IMR-90 (cell line): ENCODE measurements around the gene AKR1D1. TPM values are rescaled to one million over a fixed set of nuclear protein-coding genes. Genes with fewer than 3 reads are reported as not detected.

Source experiments
- ATAC-seq: fragments of 200-7000 bp; cut with Tn5 transposase; 2 replicates; pipeline ENCODE4 v1.9.1; 2020; ENCODE audit warnings: low read depth, mild to moderate bottlenecking, moderate library complexity
- BruUV-seq: library from RNA; stranded (reverse); fragments of 400-500 nt; replicated peaks from 2 replicates; lab custom pipeline; 2021; lab: Mats Ljungman, UMichigan
- CTCF ChIA-PET: fragments of 300-600 bp; formaldehyde crosslinking; extraction: SDS; loops from one replicate; lab custom pipeline; 2021; ENCODE audit warnings: antibody characterized with exemption; lab: Yijun Ruan, JAX
- POLR2A ChIA-PET: fragments of 300-600 bp; sonication (Branson Sonifier 250); formaldehyde crosslinking; loops from one replicate; lab custom pipeline; 2022; ENCODE audit warnings: antibody characterized with exemption; ENCODE audit not compliant: unreplicated experiment; lab: Charles Lee
- DNase-seq: peaks from one replicate; pipeline ENCODE4 v3.0.0; 2013
- H2AFZ ChIP-seq: replicated peaks from 2 replicates; pipeline ENCODE3; 2013; ENCODE audit warnings: low read length, mild to moderate bottlenecking; ENCODE audit not compliant: poor library complexity
- H2AK5ac ChIP-seq: 2 replicates; pipeline ENCODE4 v1.6.1; 2013; ENCODE audit warnings: low read depth, low read length, inconsistent platforms
- H2AK9ac ChIP-seq: replicated peaks from 2 replicates; pipeline ENCODE3; 2013; ENCODE audit warnings: mild to moderate bottlenecking, low read depth, low read length, moderate library complexity; ENCODE audit not compliant: poor library complexity
- H2BK120ac ChIP-seq: 2 replicates; pipeline ENCODE4 v1.6.1; 2013; ENCODE audit warnings: low read depth, low read length, inconsistent platforms
- H2BK15ac ChIP-seq: 3 replicates; pipeline ENCODE4 v1.6.1; 2013; ENCODE audit warnings: low read depth, low read length, inconsistent platforms
- H2BK20ac ChIP-seq: 2 replicates; pipeline ENCODE4 v1.6.1; 2013; ENCODE audit warnings: low read depth, mild to moderate bottlenecking, inconsistent platforms, low read length, moderate library complexity
- H2BK5ac ChIP-seq: 2 replicates; pipeline ENCODE4 v1.6.1; 2013; ENCODE audit warnings: mild to moderate bottlenecking, low read depth, low read length, inconsistent platforms; ENCODE audit not compliant: poor library complexity, severe bottlenecking
- H3K14ac ChIP-seq: replicated peaks from 2 replicates; pipeline ENCODE4 v1.6.1; 2013; ENCODE audit warnings: low read depth, low read length, inconsistent platforms
- H3K18ac ChIP-seq: 2 replicates; pipeline ENCODE4 v1.6.1; 2013; ENCODE audit warnings: low read depth, low read length, control low read depth
- H3K23ac ChIP-seq: 2 replicates; pipeline ENCODE4 v1.6.1; 2013; ENCODE audit warnings: low read depth, low read length, inconsistent platforms
- H3K27ac ChIP-seq: 2 replicates; pipeline ENCODE4 v1.5.1; 2013; ENCODE audit warnings: mild to moderate bottlenecking, control low read depth, low read length; ENCODE audit not compliant: insufficient read depth
- H3K27me3 ChIP-seq: 2 replicates; pipeline ENCODE4 v1.6.1; 2013; ENCODE audit warnings: low read length; ENCODE audit not compliant: control insufficient read depth, insufficient read depth
- H3K36me3 ChIP-seq: 2 replicates; pipeline ENCODE4 v1.6.1; 2013; ENCODE audit warnings: low read length, mixed read lengths; ENCODE audit not compliant: control insufficient read depth, insufficient read depth
- H3K4ac ChIP-seq: 2 replicates; pipeline ENCODE4 v1.6.1; 2013; ENCODE audit warnings: low read depth, low read length, inconsistent platforms
- H3K4me1 ChIP-seq: 2 replicates; pipeline ENCODE4 v1.6.1; 2013; ENCODE audit warnings: low read length, mixed read lengths; ENCODE audit not compliant: control insufficient read depth, insufficient read depth
- H3K4me2 ChIP-seq: 2 replicates; pipeline ENCODE4 v1.6.1; 2013; ENCODE audit warnings: low read depth, mild to moderate bottlenecking, control low read depth, low read length, moderate library complexity
- H3K4me3 ChIP-seq: 2 replicates; pipeline ENCODE4 v1.5.1; 2013; ENCODE audit warnings: low read depth, mild to moderate bottlenecking, control low read depth, low read length, moderate library complexity; ENCODE audit not compliant: insufficient read depth
- H3K56ac ChIP-seq: 2 replicates; pipeline ENCODE4 v1.6.1; 2013; ENCODE audit warnings: low read length, inconsistent platforms; ENCODE audit not compliant: insufficient read depth; ENCODE audit errors: extremely low read depth
- H3K79me1 ChIP-seq, 2 experiments: 2 replicates each; pipeline ENCODE4 v1.6.1; 2013; ENCODE audit warnings: low read length in 2 of 2, inconsistent platforms in 1 of 2, low read depth in 1 of 2
- H3K9ac ChIP-seq: 2 replicates; pipeline ENCODE4 v1.6.1; 2013; ENCODE audit warnings: low read depth, low read length, control low read depth
- H3K9me1 ChIP-seq: 2 replicates; pipeline ENCODE4 v1.6.1; 2013; ENCODE audit warnings: low read length, inconsistent platforms; ENCODE audit not compliant: insufficient read depth
- H3K9me3 ChIP-seq: 2 replicates; pipeline ENCODE4 v1.6.1; 2013; ENCODE audit warnings: low read length; ENCODE audit not compliant: control insufficient read depth, insufficient read depth
- H4K20me1 ChIP-seq: 2 replicates; pipeline ENCODE4 v1.6.1; 2013; ENCODE audit warnings: low read length, inconsistent platforms; ENCODE audit not compliant: insufficient read depth
- H4K5ac ChIP-seq: 2 replicates; pipeline ENCODE4 v1.6.1; 2013; ENCODE audit warnings: mild to moderate bottlenecking, low read depth, low read length, control low read depth
- H4K8ac ChIP-seq, 2 experiments: 2 replicates each; pipeline ENCODE4 v1.6.1; 2013; ENCODE audit warnings: low read depth in 2 of 2, low read length in 2 of 2, control low read depth in 1 of 2, inconsistent platforms in 1 of 2
- H4K91ac ChIP-seq: 2 replicates; pipeline ENCODE4 v1.6.1; 2013; ENCODE audit warnings: low read depth, low read length, inconsistent platforms; ENCODE audit not compliant: insufficient read depth
- BHLHE40 ChIP-seq: fragments of 150-350 bp; IDR thresholded peaks from 2 replicates; pipeline ENCODE4 v1.6.1; 2016; ENCODE audit warnings: mild to moderate bottlenecking, low read depth, low read length
- CEBPB ChIP-seq: IDR thresholded peaks from 2 replicates; pipeline ENCODE4 v1.6.1; 2012; ENCODE audit warnings: low read depth, low read length, improper control_type of control experiment
- CHD1 ChIP-seq: IDR thresholded peaks from 2 replicates; pipeline ENCODE4 v1.6.1; 2012; ENCODE audit warnings: low read depth, low read length, improper control_type of control experiment
- CTCF ChIP-seq: conservative IDR thresholded peaks from 2 replicates; pipeline ENCODE4 v1.5.1; 2012; ENCODE audit warnings: mild to moderate bottlenecking, low read depth, low read length, improper control_type of control experiment
- ELK1 ChIP-seq: fragments of 150-350 bp; IDR thresholded peaks from 2 replicates; pipeline ENCODE4 v1.6.1; 2016; ENCODE audit warnings: low read depth, mild to moderate bottlenecking, low read length, moderate library complexity, borderline replicate concordance
- FOS ChIP-seq: fragments of 150-350 bp; IDR thresholded peaks from 2 replicates; pipeline ENCODE4 v1.6.1; 2016; ENCODE audit warnings: low read depth, low read length
- MAFK ChIP-seq: IDR thresholded peaks from 2 replicates; pipeline ENCODE4 v1.6.1; 2012; ENCODE audit warnings: low read depth, low read length, improper control_type of control experiment
- MAZ ChIP-seq: IDR thresholded peaks from 2 replicates; pipeline ENCODE4 v1.6.1; 2012; ENCODE audit warnings: low read depth, mild to moderate bottlenecking, low read length, improper control_type of control experiment, moderate library complexity, borderline replicate concordance
- MXI1 ChIP-seq: IDR thresholded peaks from 2 replicates; pipeline ENCODE4 v1.6.1; 2012; ENCODE audit warnings: low read depth, mild to moderate bottlenecking, low read length, moderate library complexity, borderline replicate concordance
- NFE2L2 ChIP-seq: fragments of 150-350 bp; IDR thresholded peaks from 2 replicates; pipeline ENCODE4 v1.6.1; 2016; ENCODE audit warnings: low read depth, mild to moderate bottlenecking, low read length
- POLR2A ChIP-seq: IDR thresholded peaks from 2 replicates; pipeline ENCODE4 v1.6.1; 2012; ENCODE audit warnings: mild to moderate bottlenecking, low read depth, low read length
- RAD21 ChIP-seq: IDR thresholded peaks from 2 replicates; pipeline ENCODE4 v1.6.1; 2012; ENCODE audit warnings: low read length, improper control_type of control experiment
- RCOR1 ChIP-seq: IDR thresholded peaks from 2 replicates; pipeline ENCODE4 v1.6.1; 2012; ENCODE audit warnings: mild to moderate bottlenecking, low read length, improper control_type of control experiment; ENCODE audit not compliant: insufficient replicate concordance
- RFX5 ChIP-seq: IDR thresholded peaks from 2 replicates; pipeline ENCODE4 v1.8.0; 2012; ENCODE audit warnings: low read depth, mild to moderate bottlenecking, low read length, moderate library complexity
- SMC3 ChIP-seq: fragments of 150-350 bp; IDR thresholded peaks from 2 replicates; pipeline ENCODE4 v1.6.1; 2016; ENCODE audit warnings: low read depth, mild to moderate bottlenecking, antibody characterized with exemption, low read length, moderate library complexity
- USF2 ChIP-seq: fragments of 150-350 bp; IDR thresholded peaks from 2 replicates; pipeline ENCODE4 v1.6.1; 2017; ENCODE audit warnings: mild to moderate bottlenecking, antibody characterized with exemption, low read length, low read depth
- WGBS, 2 experiments: methylation state at CpG; one replicate each; pipeline versions ENCODE4 v1.1.5 to v1.1.7; 2013; ENCODE audit warnings: missing lambda C conversion rate in 2 of 2; ENCODE audit not compliant: insufficient read length in 1 of 2; ENCODE audit errors: extremely low coverage in 2 of 2; 5-methylcytosine and 5-hydroxymethylcytosine counted together
- dilution Hi-C: fragments of 300-500 bp; cut with HindIII; formaldehyde crosslinking; loops from one replicate; pipeline ENCODE4 v1.14.3; 2018; ENCODE audit warnings: low sequenced_read_pairs; ENCODE audit not compliant: unreplicated experiment
- in situ Hi-C: fragments of 300-500 bp; cut with MboI; formaldehyde crosslinking; loops from 3 replicates; pipeline ENCODE4 v1.14.3; 2019; ENCODE audit warnings: low sequenced_read_pairs, inconsistent platforms, mixed read lengths
- intact Hi-C: fragments of 100-400 bp; cut with micrococcal nuclease; formaldehyde crosslinking; loops from 2 replicates; pipeline ENCODE4 v1.10.0; 2022
- polyA plus RNA-seq, 3 experiments: library from polyadenylated mRNA; depleted of rRNA; stranded (reverse); fragments of >200 nt; gene quantifications; 2 replicates each; pipeline ENCODE4 v1.2.3, GENCODE V29; 2012; ENCODE audit warnings: low replicate concordance in 1 of 3
- total RNA-seq: library from RNA; depleted of rRNA; stranded (reverse); fragments of >200 nt; gene quantifications from 2 replicates; pipeline ENCODE4 v1.2.3, GENCODE V29; 2012

Gene AKR1D1
- total and polyA plus RNA-seq, 2 of the 4 experiments (the other 2 are of a cell fraction): not detected

- ATAC-seq: no peak
- H4K20me1 ChIP-seq: no peaks in the 10 kb centered on the region
- no peak overlapping the region for H4K91ac ChIP-seq
- H2BK20ac ChIP-seq: no peak overlapping the region
- ChIA-PET CTCF (no interaction called here), POLR2A (no interaction called here)
- no peaks in the 10 kb centered on the region; the same call in 1 of the 2 replicates for H3K27me3 ChIP-seq
- no peaks in the 10 kb centered on the region for H3K9me1 ChIP-seq
- H2AK5ac ChIP-seq: no peak overlapping the region
- DNase-seq: no peak
- no peak overlapping the region for H4K8ac ChIP-seq
- H4K5ac ChIP-seq: no peak overlapping the region
- no peak overlapping the region for H3K14ac ChIP-seq
- no peak overlapping the region for H3K9ac ChIP-seq
- H3K27ac ChIP-seq: no peak overlapping the region
- dilution Hi-C loops (no loop called here), intact Hi-C loops (no loop called here), in situ Hi-C loops (no loop called here)
- no peak overlapping the region for H3K4ac ChIP-seq
- no peak overlapping the region for H3K4me2 ChIP-seq
- no peak overlapping the region for H3K56ac ChIP-seq
- H3K4me3 ChIP-seq: no peak overlapping the region
- no peak overlapping the region for H2AFZ ChIP-seq
- no peaks in the 10 kb centered on the region for H3K79me1 ChIP-seq
- no peak overlapping the region for H2BK5ac ChIP-seq
- no peaks in the 10 kb centered on the region for H3K9me3 ChIP-seq
- TF ChIP-seq SMC3 (no peak), MAZ (no peak), POLR2A (no peak), RCOR1 (no peak), MAFK (no peak), RFX5 (no peak), ELK1 (no peak), BHLHE40 (no peak), FOS (no peak), NFE2L2 (no peak), MXI1 (no peak), CHD1 (no peak), CTCF (no peak), RAD21 (no peak), USF2 (no peak), CEBPB (no peak)
- WGBS, 2 experiments: no CpG with 5 or more reads among the region's 2 CpGs
- H3K23ac ChIP-seq: no peak overlapping the region
- no peak overlapping the region for H2BK15ac ChIP-seq
- BruUV-seq: no TSS peak
- H3K18ac ChIP-seq: no peak overlapping the region
- H2BK120ac ChIP-seq: no peak overlapping the region
- H2AK9ac ChIP-seq: no peak overlapping the region
- no peaks in the 10 kb centered on the region for H3K4me1 ChIP-seq
- H3K36me3 ChIP-seq: no peaks in the 10 kb centered on the region
Measured at GRCh38 chr7:138044897-138045296, 31.4 kb upstream of the AKR1D1 start.
